Measurements from ENCODE around the gene LPCAT2. TPM values are rescaled to one million over a fixed set of nuclear protein-coding genes. Genes with fewer than 3 reads are reported as not detected.

Gene LPCAT2
- polyA plus RNA-seq, 3 donors, result 28.5 to 49.7 (median 47.1) TPM

GRCh38 chr16:55513616-55514015, 4.7 kb downstream of the LPCAT2 start:
- intact Hi-C loops (cut with micrococcal nuclease), result no loop called here

GRCh38 chr16:55515111-55515510, 6.2 kb downstream of the LPCAT2 start:
- H3K4me2 ChIP-seq (replicated peaks; ENCODE audit: extremely low read depth, low read length, poor library complexity, severe bottlenecking), result no peak overlapping the region
- peaks cover 6 to 20% of the 10 kb centered on the region in 2 donors for H3K36me3 ChIP-seq (replicated peaks in 1 of 2; ENCODE audit: control insufficient read depth in 1 of 2, insufficient read depth in 2 of 2, low read length in 2 of 2)
- peaks cover 10% of the 10 kb centered on the region for H3K4me1 Mint-ChIP-seq
- H3K27me3 ChIP-seq (ENCODE audit: control insufficient read depth in 2 of 2, insufficient read depth in 2 of 2, low read length in 2 of 2), result no peaks in the 10 kb centered on the region
- H2AFZ ChIP-seq (ENCODE audit: insufficient read depth, low read depth, low read length, poor library complexity, severe bottlenecking), result no peak overlapping the region
- H3K79me2 ChIP-seq (ENCODE audit: insufficient read depth, low read length), result peaks cover 67% of the 10 kb centered on the region
- no peak overlapping the region for H3K27ac ChIP-seq (ENCODE audit: low read depth in 1 of 2, low read length in 2 of 2)
- TF ChIP-seq CTCF (IDR thresholded peaks at IDR 0.05), result no peak
- no CpG with 5 or more reads among the region's 1 CpG for WGBS (ENCODE audit: insufficient coverage)
- H3K36me3 Mint-ChIP-seq, result peaks cover 22 to 54% of the 10 kb centered on the region in 2 donors
- H3K27ac Mint-ChIP-seq, result no peak overlapping the region
- H3K27me3 Mint-ChIP-seq (ENCODE audit: low read depth in 3 of 3), result no peaks in the 10 kb centered on the region
- peaks cover 26% of the 10 kb centered on the region for H4K20me1 ChIP-seq (ENCODE audit: insufficient read depth, low read length)
- H3K9ac ChIP-seq (ENCODE audit: insufficient read depth, low read length, poor library complexity, severe bottlenecking), result no peak overlapping the region
- H3K4me1 ChIP-seq (ENCODE audit: control insufficient read depth in 1 of 2, insufficient read depth in 2 of 2, low read length in 2 of 2), result peaks cover 3 to 13% of the 10 kb centered on the region in 2 donors
- no peak overlapping the region for H3K4me3 ChIP-seq (replicated peaks in 1 of 3; ENCODE audit: low read depth in 2 of 3, low read length in 3 of 3)
- intact Hi-C loops (cut with micrococcal nuclease), result no loop called here
- peaks cover 18 to 44% (median 32%) of the 10 kb centered on the region in 7 donors for H3K9me3 Mint-ChIP-seq
- peaks cover 14 to 18% of the 10 kb centered on the region in 2 donors for H3K9me3 ChIP-seq (replicated peaks in 1 of 2; ENCODE audit: control insufficient read depth in 1 of 2, insufficient read depth in 1 of 2, low read length in 2 of 2)
- no peak overlapping the region for H3K4me3 Mint-ChIP-seq
- no peak for DNase-seq

More at GRCh38 chr16:55513616-55514015, 4.7 kb downstream of the LPCAT2 start:
- no peaks in the 10 kb centered on the region for H3K27me3 ChIP-seq (ENCODE audit: control insufficient read depth in 2 of 2, insufficient read depth in 2 of 2, low read length in 2 of 2)
- no peak overlapping the region for H3K27ac ChIP-seq (ENCODE audit: low read depth in 1 of 2, low read length in 2 of 2)
- no CpG with 5 or more reads among the region's 5 CpGs for WGBS (ENCODE audit: insufficient coverage)
- H3K4me3 ChIP-seq (replicated peaks in 1 of 3; ENCODE audit: low read depth in 2 of 3, low read length in 3 of 3), result no peak overlapping the region
- DNase-seq, result no peak
- Mint-ChIP-seq H3K9me3 (peaks cover 14 to 35% (median 29%) of the 10 kb centered on the region in 7 donors), H3K4me3 (no peak overlapping the region), H3K27me3 (ENCODE audit: low read depth in 3 of 3) (peaks cover 0 to 2% (median 1%) of the 10 kb centered on the region in 3 donors), H3K36me3 (peaks cover 20 to 42% of the 10 kb centered on the region in 2 donors), H3K4me1 (peaks cover 19% of the 10 kb centered on the region), H3K27ac (no peak overlapping the region)
- no peak overlapping the region for H2AFZ ChIP-seq (ENCODE audit: insufficient read depth, low read depth, low read length, poor library complexity, severe bottlenecking)
- no peak overlapping the region for H3K4me2 ChIP-seq (replicated peaks; ENCODE audit: extremely low read depth, low read length, poor library complexity, severe bottlenecking)
- TF ChIP-seq CTCF (IDR thresholded peaks at IDR 0.05), result no peak
- H3K9ac ChIP-seq (ENCODE audit: insufficient read depth, low read length, poor library complexity, severe bottlenecking), result no peak overlapping the region
- peaks cover 9 to 21% of the 10 kb centered on the region in 2 donors for H3K4me1 ChIP-seq (ENCODE audit: control insufficient read depth in 1 of 2, insufficient read depth in 2 of 2, low read length in 2 of 2)
- H4K20me1 ChIP-seq (ENCODE audit: insufficient read depth, low read length), result peaks cover 26% of the 10 kb centered on the region
- peaks cover 75% of the 10 kb centered on the region for H3K79me2 ChIP-seq (ENCODE audit: insufficient read depth, low read length)
- peaks cover 6 to 20% of the 10 kb centered on the region in 2 donors for H3K36me3 ChIP-seq (replicated peaks in 1 of 2; ENCODE audit: control insufficient read depth in 1 of 2, insufficient read depth in 2 of 2, low read length in 2 of 2)
- peaks cover 9 to 18% of the 10 kb centered on the region in 2 donors for H3K9me3 ChIP-seq (replicated peaks in 1 of 2; ENCODE audit: control insufficient read depth in 1 of 2, insufficient read depth in 1 of 2, low read length in 2 of 2)
